Stimulated activated CD4-positive, alpha-beta T cell treated with anti-CD3 and anti-CD28 coated beads, Interleukin-1b, Interleukin-23, amount 100 ng/mL, for 4 hours (primary cell): ENCODE measurements around the gene HERC3.

Experiments
- DNase-seq, 2 donors: peaks; one replicate each; pipeline ENCODE4 v3.0.0-alpha.2; 2020; ENCODE audit warnings: low read depth in 2 of 2

HERC3 gene

GRCh38 chr4:88591787-88592599 lies at the start of gene HERC3:
Gene HERC3, plus strand, starts transcription at chr4:88592480. Its CDS starts 13,344 bp downstream, at chr4:88605824.
- DNase-seq: peak; percentile 78 to 84

- no peak for DNase-seq
Measured at GRCh38 chr4:88549815-88550214, 42.5 kb upstream of the HERC3 start.

GRCh38 chr4:88567591-88567990 lies 24.7 kb upstream of the HERC3 start:
- no peak for DNase-seq

- no peak for DNase-seq
Measured at GRCh38 chr4:88570001-88570400, 22.3 kb upstream of the HERC3 start.

GRCh38 chr4:88573276-88573980 lies 18.9 kb upstream of the HERC3 start:
- no peak for DNase-seq

GRCh38 chr4:88573995-88574394 lies 18.3 kb upstream of the HERC3 start:
- no peak for DNase-seq

- no peak for DNase-seq
Measured at GRCh38 chr4:88575186-88575585, 17.1 kb upstream of the HERC3 start.

- DNase-seq: no peak
Measured at GRCh38 chr4:88582493-88582892, 9.8 kb upstream of the HERC3 start.

- DNase-seq: no peak
Measured at GRCh38 chr4:88583631-88584470, 8.4 kb upstream of the HERC3 start.

- DNase-seq: no peak
Measured at GRCh38 chr4:88584471-88584900, 7.8 kb upstream of the HERC3 start.

- DNase-seq: no peak
Measured at GRCh38 chr4:88585917-88586316, 6.4 kb upstream of the HERC3 start.

GRCh38 chr4:88587306-88587705 lies 5.0 kb upstream of the HERC3 start:
- DNase-seq: no peak

- peak; percentile 80 to 82 for DNase-seq
Measured at GRCh38 chr4:88592600-88593448, 544 bp downstream of the HERC3 start.

- DNase-seq: no peak
Measured at GRCh38 chr4:88597970-88598660, 5.8 kb downstream of the HERC3 start.

GRCh38 chr4:88599298-88599697 lies 7.0 kb downstream of the HERC3 start:
- no peak for DNase-seq

- DNase-seq: no peak
Measured at GRCh38 chr4:88599714-88600113, 7.4 kb downstream of the HERC3 start.

- DNase-seq: no peak
Measured at GRCh38 chr4:88600176-88600838, 8.0 kb downstream of the HERC3 start.

- no peak for DNase-seq
Measured at GRCh38 chr4:88604978-88605678, 12.8 kb downstream of the HERC3 start.

- no peak for DNase-seq
Measured at GRCh38 chr4:88605736-88606135, 13.5 kb downstream of the HERC3 start.
